ENCODE results near the gene DGCR6L. TPM values are rescaled to one million over a fixed set of nuclear protein-coding genes. Genes with fewer than 3 reads are reported as not detected.
"Not testable (repeated sequence)": the region's sequence is repeated elsewhere in the genome, so short reads cannot be mapped to it uniquely, and the experiment has no call there.

DGCR6L gene
- total RNA-seq, 1 donor from 2014 or later, result 35.8 TPM

GRCh38 chr22:20355939-20356636 is 36.2 kb upstream of the DGCR6L start:
- H3K27ac ChIP-seq; H3K36me3 ChIP-seq; H3K27me3 ChIP-seq; ATAC-seq; H3K4me3 ChIP-seq; H3K9me3 ChIP-seq; DNase-seq; H3K4me1 ChIP-seq; intact Hi-C loops (cut with DNase I): not testable (repeated sequence)

GRCh38 chr22:20354238-20354975 is 34.5 kb upstream of the DGCR6L start:
- TF ChIP-seq CTCF (IDR thresholded peaks at IDR 0.05), result no peak
- no peak overlapping the region for H3K4me3 ChIP-seq
- H3K27ac ChIP-seq, result no peak overlapping the region
- H3K9me3 ChIP-seq, result no peaks in the 10 kb centered on the region
- DNase-seq (no peak), ATAC-seq (no peak)
- H3K27me3 ChIP-seq, result no peaks in the 10 kb centered on the region
- H3K4me1 ChIP-seq, result no peaks in the 10 kb centered on the region
- intact Hi-C loops (cut with DNase I), result no loop called here
- no peaks in the 10 kb centered on the region for H3K36me3 ChIP-seq

GRCh38 chr22:20352536-20352935 is 32.7 kb upstream of the DGCR6L start:
- H3K27ac ChIP-seq; H3K4me3 ChIP-seq; H3K9me3 ChIP-seq; H3K36me3 ChIP-seq; ATAC-seq; H3K27me3 ChIP-seq; intact Hi-C loops (cut with DNase I); DNase-seq; H3K4me1 ChIP-seq: not testable (repeated sequence)

- H3K27ac ChIP-seq; ATAC-seq; intact Hi-C loops (cut with DNase I); H3K27me3 ChIP-seq; H3K9me3 ChIP-seq; H3K4me3 ChIP-seq; H3K4me1 ChIP-seq; DNase-seq; H3K36me3 ChIP-seq: not testable (repeated sequence)
Observed at GRCh38 chr22:20346553-20346952, 26.7 kb upstream of the DGCR6L start.

GRCh38 chr22:20338291-20338690 is 18.4 kb upstream of the DGCR6L start:
- DNase-seq; H3K27me3 ChIP-seq; ATAC-seq; H3K9me3 ChIP-seq; H3K27ac ChIP-seq; H3K4me1 ChIP-seq; intact Hi-C loops (cut with DNase I); H3K36me3 ChIP-seq; H3K4me3 ChIP-seq: not testable (repeated sequence)

- DNase-seq; H3K4me1 ChIP-seq; H3K9me3 ChIP-seq; H3K36me3 ChIP-seq; ATAC-seq; H3K27ac ChIP-seq; H3K27me3 ChIP-seq; intact Hi-C loops (cut with DNase I); H3K4me3 ChIP-seq: not testable (repeated sequence)
Observed at GRCh38 chr22:20337807-20338206, 17.9 kb upstream of the DGCR6L start.

- DNase-seq; H3K27ac ChIP-seq; H3K9me3 ChIP-seq; H3K4me1 ChIP-seq; H3K36me3 ChIP-seq; intact Hi-C loops (cut with DNase I); H3K27me3 ChIP-seq; ATAC-seq; H3K4me3 ChIP-seq: not testable (repeated sequence)
Observed at GRCh38 chr22:20336561-20336960, 16.7 kb upstream of the DGCR6L start.

GRCh38 chr22:20328569-20328930 is 8.7 kb upstream of the DGCR6L start:
- H3K4me3 ChIP-seq; H3K9me3 ChIP-seq; H3K36me3 ChIP-seq; DNase-seq; H3K27ac ChIP-seq; H3K4me1 ChIP-seq; H3K27me3 ChIP-seq; intact Hi-C loops (cut with DNase I); ATAC-seq: not testable (repeated sequence)

- H3K36me3 ChIP-seq; H3K27me3 ChIP-seq; H3K4me1 ChIP-seq; DNase-seq; H3K4me3 ChIP-seq; H3K9me3 ChIP-seq; intact Hi-C loops (cut with DNase I); ATAC-seq; H3K27ac ChIP-seq: not testable (repeated sequence)
Observed at GRCh38 chr22:20325996-20326395, 6.1 kb upstream of the DGCR6L start.

- DNase-seq (no peak), ATAC-seq (no peak)
- no peak for TF ChIP-seq CTCF (IDR thresholded peaks at IDR 0.05)
- H3K4me3 ChIP-seq, result no peak overlapping the region
- no peaks in the 10 kb centered on the region for H3K36me3 ChIP-seq
- peaks cover 8% of the 10 kb centered on the region for H3K4me1 ChIP-seq
- no peaks in the 10 kb centered on the region for H3K27me3 ChIP-seq
- no peak overlapping the region for H3K27ac ChIP-seq
- no peaks in the 10 kb centered on the region for H3K9me3 ChIP-seq
- intact Hi-C loops (cut with DNase I), result no loop called here
Observed at GRCh38 chr22:20324139-20324516, 4.3 kb upstream of the DGCR6L start.

GRCh38 chr22:20321552-20322211 is 1.8 kb upstream of the DGCR6L start:
- ATAC-seq; H3K9me3 ChIP-seq; H3K36me3 ChIP-seq; H3K4me3 ChIP-seq; intact Hi-C loops (cut with DNase I); H3K27me3 ChIP-seq; H3K27ac ChIP-seq: not testable (repeated sequence)
- H3K4me1 ChIP-seq, result peaks cover 21% of the 10 kb centered on the region
- peak; percentile 61 for DNase-seq

All from upper lobe of right lung (tissue), 1 donor.